Stimulated activated effector memory CD8-positive, alpha-beta T cell treated with anti-CD3 and anti-CD28 coated beads, Interleukin-12 subunit alpha, Interleukin-12 subunit beta, amount 100 ng/mL, for 72 hours (primary cell): ENCODE data around the gene NME7.
A peak's percentile ranks its signal among the peaks of the same experiment; 100 is the strongest.

ENCODE experiments used
- ATAC-seq: fragments of 150-1000 bp; cut with Tn5 transposase; 2 replicates; pipeline ENCODE4 v1.10.0; 2021
- DNase-seq, 2 donors: peaks; one replicate each; pipeline ENCODE4 v3.0.0; 2021 to 2022; ENCODE audit warnings: low spot score in 2 of 2
- H3K27ac Mint-ChIP-seq: one replicate; pipeline ENCODE4 v1.8.0; 2022; ENCODE audit warnings: mild to moderate bottlenecking, mixed read lengths
- H3K36me3 Mint-ChIP-seq: one replicate; pipeline ENCODE4 v1.8.0; 2022; ENCODE audit warnings: mild to moderate bottlenecking, mixed read lengths
- H3K4me1 Mint-ChIP-seq: one replicate; pipeline ENCODE4 v1.8.0; 2022; ENCODE audit warnings: mixed read lengths
- H3K4me3 Mint-ChIP-seq: one replicate; pipeline ENCODE4 v1.8.0; 2022; ENCODE audit warnings: mild to moderate bottlenecking, mixed read lengths
- H3K9me3 Mint-ChIP-seq: one replicate; pipeline ENCODE4 v1.8.0; 2022; ENCODE audit warnings: mixed read lengths

Gene NME7

DNA sequence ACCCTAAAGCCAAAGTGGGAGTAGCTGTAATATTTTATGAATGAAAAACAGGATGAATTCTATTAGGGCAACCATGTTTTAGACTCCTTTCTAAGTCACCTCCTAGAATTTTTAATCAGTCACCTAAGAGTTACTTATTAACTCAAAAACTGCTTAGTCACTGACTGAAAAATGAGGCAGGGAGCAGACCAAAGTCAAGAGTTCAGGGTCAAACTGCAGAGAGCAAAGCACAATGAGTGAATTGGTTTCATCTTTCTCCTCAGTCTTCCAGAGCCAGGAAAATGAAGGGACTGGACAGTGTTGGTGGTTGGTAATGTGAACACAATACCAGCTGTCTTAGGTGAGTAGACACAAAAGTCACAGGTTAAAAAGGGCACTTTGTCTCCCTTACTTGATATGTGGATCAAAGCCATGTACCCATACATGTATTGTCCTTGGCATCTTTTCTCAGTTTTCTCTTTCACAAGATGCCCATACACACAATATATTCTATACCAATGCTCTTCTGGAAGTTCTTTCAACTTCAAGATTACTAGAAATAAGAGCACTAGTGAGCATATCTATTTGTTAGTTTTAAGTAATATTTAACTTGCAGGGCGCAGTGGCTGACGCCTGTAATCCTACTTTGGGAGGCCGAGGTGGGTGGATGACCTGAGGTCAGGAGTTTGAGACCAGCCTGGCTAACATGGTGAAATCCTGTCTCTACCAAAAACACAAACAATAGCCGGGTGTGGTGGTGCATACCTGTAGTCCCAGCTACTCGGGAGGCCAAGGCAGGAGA is 218.9 kb downstream of the NME7 start:
- no peaks in the 10 kb centered on the region for H3K9me3 Mint-ChIP-seq
- no peak overlapping the region for H3K4me3 Mint-ChIP-seq
- peaks cover 6% of the 10 kb centered on the region for H3K36me3 Mint-ChIP-seq
- no peak overlapping the region for H3K27ac Mint-ChIP-seq
- no peak for DNase-seq
- no peak for ATAC-seq
- no peaks in the 10 kb centered on the region for H3K4me1 Mint-ChIP-seq

GRCh38 chr1:169146576-169147214 is 220.9 kb downstream of the NME7 start:
- no peak overlapping the region for H3K4me3 Mint-ChIP-seq

GRCh38 chr1:169144941-169145626 is 222.5 kb downstream of the NME7 start:
- Mint-ChIP-seq H3K4me1 (no peaks in the 10 kb centered on the region), H3K9me3 (no peaks in the 10 kb centered on the region), H3K27ac (no peak overlapping the region), H3K4me3 (no peak overlapping the region), H3K36me3 (no peaks in the 10 kb centered on the region)
- ATAC-seq = no peak
- DNase-seq = no peak

More at GRCh38 chr1:169146576-169147214, 220.9 kb downstream of the NME7 start:
- Mint-ChIP-seq H3K27ac (no peak overlapping the region), H3K36me3 (peaks cover 6% of the 10 kb centered on the region), H3K9me3 (no peaks in the 10 kb centered on the region), H3K4me1 (no peaks in the 10 kb centered on the region)
- ATAC-seq = no peak
- no peak for DNase-seq

GRCh38 chr1:169143984-169144383 is 223.6 kb downstream of the NME7 start:
- H3K4me3 Mint-ChIP-seq = no peak overlapping the region
- ATAC-seq = no peak
- H3K36me3 Mint-ChIP-seq = peaks cover 5% of the 10 kb centered on the region
- no peak overlapping the region for H3K27ac Mint-ChIP-seq
- peaks cover 7% of the 10 kb centered on the region for H3K4me1 Mint-ChIP-seq
- DNase-seq = no peak
- no peaks in the 10 kb centered on the region for H3K9me3 Mint-ChIP-seq

DNA sequence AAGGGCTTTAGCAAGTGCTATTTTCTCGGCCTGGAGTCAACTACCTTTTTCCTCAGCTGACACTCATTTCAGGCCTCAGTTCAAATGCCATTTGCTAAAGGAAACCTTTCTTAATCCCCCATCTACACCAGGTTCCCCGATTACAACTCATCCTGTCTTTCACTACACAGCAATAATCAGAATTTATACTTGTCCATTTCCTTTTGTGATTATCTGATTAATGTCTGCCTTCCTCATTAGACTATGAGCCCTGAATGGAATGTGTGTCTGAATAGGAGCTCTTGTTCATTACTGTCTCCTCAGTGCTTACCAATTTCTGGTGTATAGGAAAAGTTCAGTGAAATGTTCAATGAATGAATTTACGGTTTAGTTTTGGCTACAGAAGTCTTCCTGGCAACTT is 224.3 kb downstream of the NME7 start:
- no peak for ATAC-seq
- no peak for DNase-seq
- Mint-ChIP-seq H3K27ac (no peak overlapping the region), H3K4me3 (no peak overlapping the region), H3K4me1 (peaks cover 12% of the 10 kb centered on the region), H3K9me3 (no peaks in the 10 kb centered on the region), H3K36me3 (peaks cover 9% of the 10 kb centered on the region)

DNA sequence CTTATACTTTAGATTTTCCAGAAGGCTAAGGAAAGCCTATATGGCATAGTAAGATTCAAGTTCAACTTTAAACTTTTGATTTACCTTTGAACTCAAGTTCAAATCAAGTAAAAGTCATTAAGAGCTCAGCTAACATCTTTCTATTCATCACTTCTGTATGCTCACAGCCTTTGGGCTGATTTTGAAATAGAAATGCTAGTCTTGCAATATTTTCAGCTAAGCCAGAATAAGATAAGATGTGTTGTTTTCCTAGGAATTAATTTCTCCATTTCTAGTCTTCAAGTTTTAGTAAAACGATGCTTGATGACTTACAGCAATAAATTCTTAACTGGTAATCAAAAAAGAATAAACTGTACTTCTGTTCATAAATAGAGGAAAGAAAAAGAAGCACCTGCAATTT is 225.5 kb downstream of the NME7 start:
- ATAC-seq = no peak
- H3K36me3 Mint-ChIP-seq = peaks cover 9% of the 10 kb centered on the region
- no peak overlapping the region for H3K4me3 Mint-ChIP-seq
- peaks cover 12% of the 10 kb centered on the region for H3K4me1 Mint-ChIP-seq
- no peaks in the 10 kb centered on the region for H3K9me3 Mint-ChIP-seq
- no peak overlapping the region for H3K27ac Mint-ChIP-seq
- no peak for DNase-seq

GRCh38 chr1:169141356-169141755 is 226.2 kb downstream of the NME7 start:
- no peak for ATAC-seq
- Mint-ChIP-seq H3K9me3 (no peaks in the 10 kb centered on the region), H3K27ac (no peak overlapping the region), H3K4me3 (no peak overlapping the region), H3K36me3 (peaks cover 9% of the 10 kb centered on the region), H3K4me1 (peaks cover 12% of the 10 kb centered on the region)
- no peak for DNase-seq

- Mint-ChIP-seq H3K4me1 (peaks cover 12% of the 10 kb centered on the region), H3K4me3 (no peak overlapping the region), H3K27ac (peak overlapping the region; percentile 94), H3K36me3 (peaks cover 9% of the 10 kb centered on the region), H3K9me3 (no peaks in the 10 kb centered on the region)
- ATAC-seq (peak; percentile 93), DNase-seq (no peak)
These were observed 228.5 kb downstream of the NME7 start for GRCh38 chr1:169138866-169139670.

DNA sequence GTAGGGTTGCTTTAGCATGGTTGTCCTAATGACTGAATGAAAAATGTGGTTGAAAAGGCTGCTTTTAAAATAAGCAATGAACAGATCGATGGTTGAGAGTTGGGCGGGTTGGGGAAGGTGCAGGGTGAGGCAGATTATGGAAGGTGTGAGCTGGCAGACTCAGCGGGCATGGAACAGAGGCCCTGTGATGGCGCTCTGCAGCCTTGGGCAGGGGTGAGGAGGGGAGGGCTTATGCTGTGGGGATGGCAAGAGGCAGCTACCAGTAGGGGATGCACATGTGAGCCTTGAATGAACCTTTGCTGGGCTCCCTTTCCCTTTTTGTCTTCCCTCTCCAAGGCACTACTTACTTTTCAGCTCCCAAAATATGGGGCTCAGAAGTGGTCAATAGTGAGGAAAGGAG is 230.2 kb downstream of the NME7 start:
- DNase-seq (no peak), ATAC-seq (no peak)
- Mint-ChIP-seq H3K36me3 (peaks cover 15% of the 10 kb centered on the region), H3K4me3 (no peak overlapping the region), H3K4me1 (peaks cover 19% of the 10 kb centered on the region), H3K9me3 (no peaks in the 10 kb centered on the region), H3K27ac (no peak overlapping the region)

GRCh38 chr1:169133801-169134502 is 233.6 kb downstream of the NME7 start:
- Mint-ChIP-seq H3K4me1 (peaks cover 16% of the 10 kb centered on the region), H3K36me3 (peaks cover 34% of the 10 kb centered on the region), H3K4me3 (no peak overlapping the region), H3K27ac (no peak overlapping the region), H3K9me3 (no peaks in the 10 kb centered on the region)
- ATAC-seq = no peak
- DNase-seq = no peak

- Mint-ChIP-seq H3K4me1 (peaks cover 19% of the 10 kb centered on the region), H3K36me3 (peaks cover 37% of the 10 kb centered on the region), H3K27ac (no peak overlapping the region), H3K4me3 (no peak overlapping the region), H3K9me3 (no peaks in the 10 kb centered on the region)
- DNase-seq (no peak), ATAC-seq (no peak)
These were observed 234.4 kb downstream of the NME7 start for GRCh38 chr1:169133228-169133576.

- Mint-ChIP-seq H3K27ac (no peak overlapping the region), H3K9me3 (no peaks in the 10 kb centered on the region), H3K4me3 (no peak overlapping the region), H3K4me1 (peaks cover 19% of the 10 kb centered on the region), H3K36me3 (peaks cover 42% of the 10 kb centered on the region)
- DNase-seq (no peak), ATAC-seq (no peak)
These were observed 234.9 kb downstream of the NME7 start for GRCh38 chr1:169132512-169133227.

DNA sequence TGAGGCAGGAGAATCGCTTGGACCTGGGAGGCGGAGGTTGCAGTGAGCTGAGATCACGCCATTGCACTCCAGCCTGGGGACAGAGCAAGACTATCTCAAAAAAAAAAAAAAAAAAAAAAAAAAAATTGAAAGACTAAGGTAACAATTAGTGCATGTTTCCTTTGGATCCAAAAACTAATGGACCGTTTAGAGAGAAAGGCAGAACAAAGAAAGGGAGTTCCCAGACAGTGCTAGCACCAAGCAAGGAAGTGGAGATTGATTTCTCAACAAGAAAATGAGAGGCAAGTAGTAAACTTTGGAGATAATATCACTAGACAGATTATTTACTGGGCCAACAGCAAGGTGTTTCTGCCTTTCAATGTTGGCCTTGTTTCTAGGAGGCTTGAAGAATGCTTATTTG is 236.9 kb downstream of the NME7 start:
- Mint-ChIP-seq H3K36me3 (peaks cover 56% of the 10 kb centered on the region), H3K27ac (no peak overlapping the region), H3K9me3 (no peaks in the 10 kb centered on the region), H3K4me3 (no peak overlapping the region), H3K4me1 (peaks cover 19% of the 10 kb centered on the region)
- ATAC-seq = no peak
- DNase-seq = no peak

GRCh38 chr1:169129109-169129784 is 238.3 kb downstream of the NME7 start:
- ATAC-seq (peak; percentile 85), DNase-seq (no peak)
- peaks cover 59% of the 10 kb centered on the region for H3K36me3 Mint-ChIP-seq
- no peaks in the 10 kb centered on the region for H3K9me3 Mint-ChIP-seq
- H3K4me1 Mint-ChIP-seq = peaks cover 19% of the 10 kb centered on the region
- no peak overlapping the region for H3K27ac Mint-ChIP-seq
- no peak overlapping the region for H3K4me3 Mint-ChIP-seq
